Karpas-422 (cell line): Measurements from ENCODE around the gene ATP8B4. TPM values are rescaled to one million over a fixed set of nuclear protein-coding genes. Genes with fewer than 3 reads are reported as not detected.

ENCODE experiments used
- DNase-seq: peaks from one replicate; pipeline ENCODE4 v3.0.0-alpha.2; 2015
- H2AFZ ChIP-seq: fragments of 200-600 bp; sonication (generic); 2 replicates; pipeline ENCODE4 v1.6.1; 2014; ENCODE audit warnings: antibody characterized with exemption, low read length, mixed read lengths
- H3K27ac ChIP-seq: fragments of 200-600 bp; sonication (generic); 2 replicates; pipeline ENCODE4 v1.5.1; 2014; ENCODE audit warnings: mild to moderate bottlenecking, low read length, moderate library complexity
- H3K27me3 ChIP-seq: fragments of 200-600 bp; sonication (generic); 2 replicates; pipeline ENCODE4 v1.6.1; 2014; ENCODE audit warnings: low read length, mixed read lengths
- H3K36me3 ChIP-seq: fragments of 200-600 bp; sonication (generic); 2 replicates; pipeline ENCODE4 v1.6.1; 2014; ENCODE audit warnings: low read length, mixed read lengths; ENCODE audit not compliant: insufficient read depth
- H3K4me1 ChIP-seq: fragments of 200-600 bp; sonication (generic); 2 replicates; pipeline ENCODE4 v1.6.1; 2014; ENCODE audit warnings: mild to moderate bottlenecking, low read length, mixed read lengths
- H3K4me2 ChIP-seq: fragments of 200-600 bp; sonication (generic); 2 replicates; pipeline ENCODE4 v1.6.1; 2014; ENCODE audit warnings: low read length, low read depth, mild to moderate bottlenecking; ENCODE audit not compliant: poor library complexity, severe bottlenecking
- H3K4me3 ChIP-seq: fragments of 200-600 bp; sonication (generic); 2 replicates; pipeline ENCODE4 v1.5.1; 2014; ENCODE audit warnings: mild to moderate bottlenecking, antibody characterized with exemption, low read length, mixed read lengths
- H3K79me2 ChIP-seq: fragments of 200-600 bp; sonication (generic); 2 replicates; pipeline ENCODE4 v1.6.1; 2014; ENCODE audit warnings: mild to moderate bottlenecking, low read length, mixed read lengths
- H3K9ac ChIP-seq: fragments of 200-600 bp; sonication (generic); 2 replicates; pipeline ENCODE4 v1.6.0; 2014; ENCODE audit warnings: low read length
- H3K9me2 ChIP-seq: fragments of 200-600 bp; sonication (generic), shearing (Covaris generic); replicated peaks from 2 replicates; pipeline ENCODE4 v1.6.0; 2014; ENCODE audit warnings: mild to moderate bottlenecking, low read length, moderate library complexity; ENCODE audit not compliant: insufficient read depth
- H3K9me3 ChIP-seq: fragments of 300-700, 200-600 bp; sonication (generic); 2 replicates; pipeline ENCODE4 v1.6.1; 2014; ENCODE audit warnings: low read length, mixed read lengths
- H4K20me1 ChIP-seq: fragments of 200-600 bp; sonication (generic); 2 replicates; pipeline ENCODE4 v1.6.1; 2014; ENCODE audit warnings: mild to moderate bottlenecking, antibody characterized with exemption, low read length, low read depth; ENCODE audit not compliant: insufficient read depth
- total RNA-seq: library from RNA; depleted of rRNA; stranded (reverse); fragments of >200 nt; shearing (Covaris generic); gene quantifications from 2 replicates; pipeline ENCODE4 v1.2.3, GENCODE V29; 2014; ENCODE audit warnings: low replicate concordance

The ATP8B4 gene
- total RNA-seq, 1 experiment from 2014 or later = not detected

DNA sequence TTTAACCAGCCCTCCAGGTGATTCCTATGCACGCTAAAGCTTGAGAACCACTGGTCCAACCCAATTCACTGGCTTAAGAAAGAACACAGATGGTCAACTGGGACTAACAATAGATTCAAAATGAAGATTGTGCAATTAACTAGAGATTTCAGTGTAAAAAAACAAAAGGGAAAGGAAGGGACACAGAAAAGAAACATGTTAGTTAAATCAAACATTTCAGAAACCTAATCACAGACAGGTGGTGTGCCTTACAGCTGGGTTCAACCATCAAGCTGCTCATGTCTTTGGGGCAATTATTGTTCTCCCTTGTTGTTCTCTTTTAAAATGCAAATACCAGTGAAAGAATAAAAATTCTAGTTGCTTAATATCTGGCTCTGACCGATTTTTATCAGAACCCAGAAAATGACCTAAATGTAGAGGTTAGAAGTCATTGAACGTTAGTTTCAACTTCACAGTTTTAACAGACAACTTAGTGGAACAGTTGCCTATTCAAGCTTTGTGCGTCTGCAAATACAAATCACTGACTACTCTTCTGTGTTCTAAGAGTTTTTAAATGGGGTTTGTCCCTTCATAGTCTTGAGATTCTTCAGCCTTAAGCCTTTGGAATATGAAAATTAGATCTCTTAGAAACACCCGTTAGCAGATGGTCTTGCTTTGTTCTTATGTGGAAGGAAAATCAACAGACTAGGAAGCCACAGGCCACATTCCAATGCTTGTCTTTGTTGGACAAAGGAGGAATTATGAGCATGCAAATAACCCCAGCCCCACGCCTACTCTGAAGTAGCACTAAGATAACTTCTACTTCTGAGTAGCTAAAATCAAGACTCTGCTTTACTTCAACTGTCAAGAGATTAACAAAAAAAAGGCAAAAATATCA, 223.4 kb downstream of the ATP8B4 start:
- Histone ChIP-seq H3K27ac (no peak overlapping the region), H3K9ac (no peak overlapping the region), H2AFZ (no peak overlapping the region), H3K4me1 (no peaks in the 10 kb centered on the region), H3K27me3 (no peaks in the 10 kb centered on the region), H3K9me3 (no peaks in the 10 kb centered on the region), H4K20me1 (no peaks in the 10 kb centered on the region), H3K4me3 (no peak overlapping the region), H3K9me2 (no peaks in the 10 kb centered on the region), H3K4me2 (no peak overlapping the region), H3K79me2 (no peaks in the 10 kb centered on the region), H3K36me3 (no peaks in the 10 kb centered on the region)
- no peak for DNase-seq

DNA sequence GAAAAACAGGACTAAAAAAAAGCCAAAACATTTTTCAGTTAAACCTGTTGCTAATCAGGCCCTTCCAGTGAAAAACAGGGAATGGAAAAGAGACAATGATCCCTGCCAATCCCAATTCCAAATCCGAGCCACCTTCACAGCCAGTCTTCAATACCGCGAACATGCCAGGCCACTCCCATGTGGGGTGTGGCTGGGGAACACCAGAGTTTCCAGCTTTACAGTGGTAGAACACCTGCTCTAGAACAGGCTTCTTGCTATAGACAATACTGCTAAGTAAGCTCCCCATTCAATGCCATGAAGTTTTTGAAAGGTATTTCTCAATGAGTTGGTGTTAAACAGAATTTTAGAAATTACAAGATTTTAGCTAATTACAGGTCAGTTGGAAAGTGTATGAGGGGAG, 228.3 kb downstream of the ATP8B4 start:
- H3K4me3 ChIP-seq = no peak overlapping the region
- H3K36me3 ChIP-seq = no peaks in the 10 kb centered on the region
- H3K79me2 ChIP-seq = no peaks in the 10 kb centered on the region
- no peaks in the 10 kb centered on the region for H3K9me3 ChIP-seq
- no peak overlapping the region for H2AFZ ChIP-seq
- H3K4me2 ChIP-seq = no peak overlapping the region
- H3K27ac ChIP-seq = no peak overlapping the region
- H3K9ac ChIP-seq = no peak overlapping the region
- H3K4me1 ChIP-seq = no peaks in the 10 kb centered on the region
- no peak for DNase-seq
- no peaks in the 10 kb centered on the region for H3K9me2 ChIP-seq
- no peaks in the 10 kb centered on the region for H4K20me1 ChIP-seq
- H3K27me3 ChIP-seq = no peaks in the 10 kb centered on the region

DNA sequence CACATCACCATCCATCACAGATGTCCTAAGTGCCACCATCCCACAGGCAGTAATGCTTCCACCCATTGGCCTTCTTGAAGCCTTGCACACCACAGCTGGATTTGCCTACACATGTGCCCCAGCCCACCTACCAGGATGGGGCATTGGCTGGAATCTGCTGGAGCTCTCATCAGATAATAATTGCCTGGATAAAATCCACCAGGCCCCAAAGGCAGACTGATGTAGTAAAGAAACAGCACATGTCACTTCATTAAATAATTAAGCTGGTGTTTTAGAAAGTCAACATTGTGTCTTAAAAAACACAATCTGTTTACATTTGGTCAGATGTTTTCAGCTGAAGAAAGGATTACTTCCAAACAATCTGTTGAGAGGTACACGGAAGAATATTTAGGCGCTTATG, 229.5 kb downstream of the ATP8B4 start:
- no peak overlapping the region for H2AFZ ChIP-seq
- H3K79me2 ChIP-seq = no peaks in the 10 kb centered on the region
- H3K4me1 ChIP-seq = no peaks in the 10 kb centered on the region
- no peak overlapping the region for H3K4me3 ChIP-seq
- H3K27ac ChIP-seq = no peak overlapping the region
- no peaks in the 10 kb centered on the region for H3K9me3 ChIP-seq
- H4K20me1 ChIP-seq = no peaks in the 10 kb centered on the region
- no peak overlapping the region for H3K4me2 ChIP-seq
- no peaks in the 10 kb centered on the region for H3K36me3 ChIP-seq
- no peaks in the 10 kb centered on the region for H3K9me2 ChIP-seq
- H3K9ac ChIP-seq = no peak overlapping the region
- H3K27me3 ChIP-seq = no peaks in the 10 kb centered on the region
- no peak for DNase-seq

DNA sequence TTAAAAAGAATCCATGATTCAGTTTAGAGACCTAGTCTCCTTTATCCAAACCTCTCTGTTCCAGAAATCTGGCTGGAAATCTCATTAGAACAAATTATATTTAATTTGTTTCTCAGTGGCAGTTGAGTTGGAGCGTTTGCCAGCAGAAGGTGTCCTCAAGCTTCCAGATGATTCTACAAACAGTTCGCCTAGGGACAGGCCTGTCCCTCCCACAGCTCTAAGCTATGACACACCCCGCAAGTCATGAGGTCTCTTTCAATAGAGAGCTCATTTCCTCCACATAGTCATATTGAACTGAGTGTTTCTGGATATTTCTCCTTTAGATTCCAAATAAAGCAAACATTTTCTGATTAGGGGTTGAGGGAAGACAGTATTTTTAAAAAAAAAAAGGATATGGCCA, 230.3 kb downstream of the ATP8B4 start:
- H3K4me3 ChIP-seq = no peak overlapping the region
- H4K20me1 ChIP-seq = no peaks in the 10 kb centered on the region
- H3K36me3 ChIP-seq = no peaks in the 10 kb centered on the region
- no peak overlapping the region for H3K27ac ChIP-seq
- no peaks in the 10 kb centered on the region for H3K4me1 ChIP-seq
- H3K9me3 ChIP-seq = no peaks in the 10 kb centered on the region
- H3K27me3 ChIP-seq = no peaks in the 10 kb centered on the region
- no peaks in the 10 kb centered on the region for H3K79me2 ChIP-seq
- no peak overlapping the region for H2AFZ ChIP-seq
- no peak overlapping the region for H3K9ac ChIP-seq
- DNase-seq = no peak
- no peaks in the 10 kb centered on the region for H3K9me2 ChIP-seq
- H3K4me2 ChIP-seq = no peak overlapping the region

DNA sequence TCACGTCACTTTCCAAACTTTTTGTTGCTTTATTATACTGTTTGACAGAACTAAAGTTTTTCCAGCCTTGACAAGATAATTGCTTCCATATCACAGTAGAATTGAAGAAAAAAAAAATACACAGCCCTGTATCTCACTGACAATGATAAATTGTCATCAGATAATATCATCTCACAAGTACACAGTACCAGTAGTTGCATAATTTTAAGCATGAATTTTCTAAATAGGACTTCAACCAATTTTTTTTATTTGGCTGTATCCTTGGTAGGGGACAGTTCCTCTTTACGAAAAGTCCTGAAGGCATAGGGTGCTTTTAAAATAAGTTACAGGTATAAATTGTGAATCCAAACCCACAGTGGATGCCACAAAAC, 230.7 kb downstream of the ATP8B4 start:
- no peaks in the 10 kb centered on the region for H3K79me2 ChIP-seq
- no peak overlapping the region for H3K27ac ChIP-seq
- no peaks in the 10 kb centered on the region for H4K20me1 ChIP-seq
- H3K9me2 ChIP-seq = no peaks in the 10 kb centered on the region
- no peak overlapping the region for H3K4me2 ChIP-seq
- H3K9me3 ChIP-seq = no peaks in the 10 kb centered on the region
- H3K36me3 ChIP-seq = no peaks in the 10 kb centered on the region
- H2AFZ ChIP-seq = no peak overlapping the region
- H3K4me1 ChIP-seq = no peaks in the 10 kb centered on the region
- H3K4me3 ChIP-seq = no peak overlapping the region
- DNase-seq = no peak
- no peak overlapping the region for H3K9ac ChIP-seq
- H3K27me3 ChIP-seq = no peaks in the 10 kb centered on the region

DNA sequence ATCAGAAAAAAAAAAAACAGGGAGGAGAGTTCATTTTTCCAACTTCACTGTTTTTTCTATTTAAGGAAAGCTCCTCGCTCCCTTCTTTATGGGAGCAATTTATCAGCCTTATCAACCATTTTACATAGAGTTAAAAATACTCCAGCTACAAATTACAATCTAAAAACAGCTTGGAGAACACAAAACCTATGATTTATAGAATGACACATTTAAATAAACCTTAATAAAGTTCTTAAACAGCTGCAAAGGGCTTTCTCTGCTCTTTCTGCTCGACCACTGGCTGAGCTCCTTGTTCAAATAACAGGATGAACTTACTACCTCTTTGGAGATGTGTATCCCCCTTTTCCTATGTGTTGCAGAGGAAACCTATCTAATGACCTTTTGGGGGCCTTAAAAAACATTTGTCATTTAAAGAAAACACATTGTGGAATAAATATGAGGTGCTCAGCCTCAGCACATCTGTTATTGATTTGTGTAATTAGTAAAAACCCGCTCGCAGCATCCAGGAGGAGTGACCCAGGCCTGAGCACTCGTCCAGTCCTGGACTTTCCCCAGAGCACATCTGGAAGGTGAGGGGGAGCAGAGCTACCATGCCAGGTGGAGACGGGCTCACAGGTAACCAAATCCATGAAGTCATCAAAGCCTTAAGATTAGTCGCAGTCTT, 231.2 kb downstream of the ATP8B4 start:
- Histone ChIP-seq H3K79me2 (no peaks in the 10 kb centered on the region), H3K4me2 (no peak overlapping the region)

DNA sequence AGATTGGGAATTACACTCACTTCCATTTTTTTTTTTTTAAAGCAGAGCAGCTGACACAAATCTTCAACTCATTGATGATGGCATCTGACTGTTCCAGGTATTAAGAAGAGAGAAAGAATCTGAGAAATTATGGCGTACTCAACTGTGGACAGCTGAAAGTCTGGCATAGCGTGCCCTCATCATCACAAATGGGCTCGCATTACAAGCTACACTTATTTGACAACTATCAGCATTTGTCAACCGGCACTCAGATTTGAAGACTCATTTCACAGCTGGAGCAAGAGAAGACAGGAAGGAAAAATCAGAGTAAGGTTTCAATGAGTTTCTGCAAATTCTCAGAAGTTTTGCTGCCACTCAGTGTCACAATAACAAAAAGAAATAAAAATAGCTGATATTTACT, 235.9 kb downstream of the ATP8B4 start:
- Histone ChIP-seq H3K27me3 (no peaks in the 10 kb centered on the region), H2AFZ (no peak overlapping the region), H3K9me3 (no peaks in the 10 kb centered on the region), H3K4me1 (no peaks in the 10 kb centered on the region), H3K36me3 (no peaks in the 10 kb centered on the region), H3K9ac (no peak overlapping the region), H3K9me2 (no peaks in the 10 kb centered on the region), H3K4me3 (no peak overlapping the region), H4K20me1 (no peaks in the 10 kb centered on the region), H3K4me2 (no peak overlapping the region), H3K27ac (no peak overlapping the region), H3K79me2 (no peaks in the 10 kb centered on the region)
- no peak for DNase-seq

More for the DNA sequence above, 231.2 kb downstream of the ATP8B4 start:
- no peaks in the 10 kb centered on the region for H3K9me3 ChIP-seq
- no peak overlapping the region for H3K27ac ChIP-seq
- H2AFZ ChIP-seq = no peak overlapping the region
- no peak for DNase-seq
- H3K9me2 ChIP-seq = no peaks in the 10 kb centered on the region
- H4K20me1 ChIP-seq = no peaks in the 10 kb centered on the region
- no peaks in the 10 kb centered on the region for H3K36me3 ChIP-seq
- no peaks in the 10 kb centered on the region for H3K27me3 ChIP-seq
- H3K9ac ChIP-seq = no peak overlapping the region
- no peak overlapping the region for H3K4me3 ChIP-seq
- H3K4me1 ChIP-seq = no peaks in the 10 kb centered on the region

DNA sequence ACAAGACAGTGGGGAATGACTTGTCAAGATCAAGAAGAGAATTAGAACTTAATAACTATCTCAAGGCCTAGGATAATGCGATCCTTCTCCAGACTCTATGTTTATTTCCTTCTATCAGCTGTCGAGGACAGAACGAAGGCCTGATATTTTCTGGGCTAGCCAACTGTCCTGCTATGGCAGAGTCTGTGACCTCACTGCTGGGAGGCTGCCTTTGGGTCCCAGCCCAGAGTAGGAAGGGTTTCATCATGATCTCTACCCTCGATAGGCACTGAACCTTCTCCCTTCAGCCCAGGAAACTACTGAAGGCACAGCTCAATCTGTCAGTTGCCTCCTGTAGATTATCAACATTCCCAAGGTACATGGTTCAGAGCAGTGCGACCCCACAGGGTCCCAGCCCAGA, 237.2 kb downstream of the ATP8B4 start:
- Histone ChIP-seq H4K20me1 (no peaks in the 10 kb centered on the region), H3K27me3 (no peaks in the 10 kb centered on the region), H3K79me2 (no peaks in the 10 kb centered on the region), H3K36me3 (no peaks in the 10 kb centered on the region), H3K4me1 (no peaks in the 10 kb centered on the region), H3K4me2 (no peak overlapping the region), H3K4me3 (no peak overlapping the region), H3K9ac (no peak overlapping the region), H3K27ac (no peak overlapping the region), H3K9me2 (no peaks in the 10 kb centered on the region), H2AFZ (no peak overlapping the region), H3K9me3 (no peaks in the 10 kb centered on the region)
- no peak for DNase-seq
